Liver (tissue), 9 donors: ENCODE measurements around the gene UTS2R. TPM values are rescaled to one million over a fixed set of nuclear protein-coding genes. Genes with fewer than 3 reads are reported as not detected.

ENCODE experiments used
- DNase-seq: peaks from one replicate; pipeline ENCODE4 v3.0.0-alpha.2; 2017; ENCODE audit warnings: low spot score
- H3K27ac ChIP-seq, 2 donors: one replicate each; pipeline ENCODE4 v1.7.0; 2013; ENCODE audit warnings: inconsistent platforms in 2 of 2, low read length in 2 of 2, control low read depth in 1 of 2, low read depth in 1 of 2, mild to moderate bottlenecking in 1 of 2
- H3K27me3 ChIP-seq, 4 donors: one replicate each; pipeline versions ENCODE4 v1.6.1 to v1.7.0; 2013; ENCODE audit warnings: low read length in 3 of 4, inconsistent platforms in 1 of 4, mild to moderate bottlenecking in 1 of 4, moderate library complexity in 1 of 4; ENCODE audit not compliant: control insufficient read depth in 4 of 4, insufficient read depth in 4 of 4
- H3K36me3 ChIP-seq, 4 donors: one replicate each; pipeline versions ENCODE4 v1.6.1 to v1.7.0; 2013; ENCODE audit warnings: low read length in 3 of 4, mild to moderate bottlenecking in 3 of 4, low read depth in 1 of 4, moderate library complexity in 1 of 4; ENCODE audit not compliant: control insufficient read depth in 4 of 4, insufficient read depth in 3 of 4
- H3K4me1 ChIP-seq, 4 donors: one replicate each; pipeline versions ENCODE4 v1.6.1 to v1.7.0; 2013; ENCODE audit warnings: low read length in 3 of 4, mild to moderate bottlenecking in 3 of 4, moderate library complexity in 1 of 4; ENCODE audit not compliant: control insufficient read depth in 4 of 4, insufficient read depth in 4 of 4
- H3K4me3 ChIP-seq, 3 donors: one replicate each; pipeline versions ENCODE4 v1.6.1 to v1.7.0; 2013; ENCODE audit warnings: low read length in 3 of 3, control low read depth in 1 of 3, low read depth in 1 of 3, mild to moderate bottlenecking in 1 of 3
- H3K9ac ChIP-seq, 2 donors: one replicate each; pipeline ENCODE4 v1.7.0; 2013; ENCODE audit warnings: low read length in 2 of 2, mild to moderate bottlenecking in 2 of 2, moderate library complexity in 2 of 2, control low read depth in 1 of 2, low read depth in 1 of 2
- H3K9me3 ChIP-seq, 4 donors: one replicate each; pipeline versions ENCODE4 v1.6.1 to v1.7.0; 2013; ENCODE audit warnings: low read length in 3 of 4; ENCODE audit not compliant: control insufficient read depth in 4 of 4
- ATF3 ChIP-seq: IDR thresholded peaks from 2 replicates; pipeline ENCODE4 v1.6.1; 2016; ENCODE audit warnings: antibody characterized with exemption
- CTCF ChIP-seq: fragments of 150-350 bp; IDR thresholded peaks from 2 replicates; pipeline ENCODE4 v1.5.1; 2017; ENCODE audit warnings: improper control_type of control experiment, low read depth, low read length; ENCODE audit not compliant: missing input control
- EGR1 ChIP-seq, 2 donors: IDR thresholded peaks; 2 replicates each; pipeline ENCODE4 v1.6.1; 2016 to 2018; ENCODE audit warnings: antibody characterized with exemption in 2 of 2, low read depth in 2 of 2
- FOXA1 ChIP-seq: IDR thresholded peaks from 2 replicates; pipeline ENCODE4 v1.6.1; 2016; ENCODE audit warnings: antibody characterized with exemption
- FOXA2 ChIP-seq: IDR thresholded peaks from 2 replicates; pipeline ENCODE4 v1.6.1; 2016; ENCODE audit warnings: antibody characterized with exemption
- GABPA ChIP-seq, 2 donors: IDR thresholded peaks in 1 of 2; conservative IDR thresholded peaks in 1 of 2; 2 replicates each; pipeline ENCODE4 v1.6.1; 2016; ENCODE audit warnings: antibody characterized with exemption in 2 of 2, mild to moderate bottlenecking in 1 of 2, moderate library complexity in 1 of 2
- HNF4A ChIP-seq, 2 donors: conservative IDR thresholded peaks; 2 replicates each; pipeline ENCODE4 v1.6.1; 2016; ENCODE audit warnings: antibody characterized with exemption in 2 of 2, mild to moderate bottlenecking in 2 of 2
- HNF4G ChIP-seq: IDR thresholded peaks from 2 replicates; pipeline ENCODE4 v1.6.1; 2016; ENCODE audit warnings: antibody characterized with exemption
- JUND ChIP-seq, 2 donors: IDR thresholded peaks; 2 replicates each; pipeline ENCODE4 v1.6.1; 2016; ENCODE audit warnings: antibody characterized with exemption in 2 of 2
- MAX ChIP-seq: IDR thresholded peaks from 2 replicates; pipeline ENCODE4 v1.6.1; 2016; ENCODE audit warnings: antibody characterized with exemption
- NR2F2 ChIP-seq: IDR thresholded peaks from 2 replicates; pipeline ENCODE4 v1.6.1; 2016; ENCODE audit warnings: antibody characterized with exemption
- RAD21 ChIP-seq, 2 donors: IDR thresholded peaks; 2 replicates each; pipeline ENCODE4 v1.6.1; 2016; ENCODE audit warnings: antibody characterized with exemption in 2 of 2, mild to moderate bottlenecking in 2 of 2
- REST ChIP-seq: IDR thresholded peaks from 2 replicates; pipeline ENCODE4 v1.6.1; 2016; ENCODE audit warnings: antibody characterized with exemption, mild to moderate bottlenecking
- RXRA ChIP-seq, 2 donors: IDR thresholded peaks; 2 replicates each; pipeline ENCODE4 v1.6.1; 2017 to 2018; ENCODE audit warnings: antibody characterized with exemption in 2 of 2, mild to moderate bottlenecking in 1 of 2
- SP1 ChIP-seq: IDR thresholded peaks from 2 replicates; pipeline ENCODE4 v1.6.1; 2018; ENCODE audit warnings: antibody characterized with exemption, mild to moderate bottlenecking
- TAF1 ChIP-seq: conservative IDR thresholded peaks from 2 replicates; pipeline ENCODE4 v1.6.1; 2016; ENCODE audit warnings: antibody characterized with exemption, mild to moderate bottlenecking
- YY1 ChIP-seq: IDR thresholded peaks from 2 replicates; pipeline ENCODE4 v1.6.1; 2016; ENCODE audit warnings: antibody characterized with exemption, mild to moderate bottlenecking
- ZBTB33 ChIP-seq: IDR thresholded peaks from 2 replicates; pipeline ENCODE4 v1.6.1; 2016; ENCODE audit warnings: antibody characterized with exemption
- WGBS: extraction: QIAGEN DNeasy Blood & Tissue Kit; methylation state at CpG from one replicate; pipeline ENCODE4 v1.1.7; 2013; 5-methylcytosine and 5-hydroxymethylcytosine counted together
- polyA plus RNA-seq, 2 donors: library from polyadenylated mRNA; stranded (reverse) in 1 of 2; unstranded in 1 of 2; fragments of 200-250 nt in 1 of 2; fragments of >200 nt in 1 of 2; fragmentation: Nextera tagmentation in 1 of 2; extraction: Ambion mirVana in 1 of 2; gene quantifications; one replicate each; pipeline versions ENCODE4 v1.2.1 to v1.2.3, GENCODE V29; 2013 to 2015
- total RNA-seq, 2 donors: library from RNA; depleted of rRNA; stranded (reverse); fragments of >200 nt; gene quantifications; one replicate each; pipeline ENCODE4 v1.2.3, GENCODE V29; 2014
- donor health status: healthy.
- donor health status: healthy.
- donor health status: healthy.
- donor health status: healthy.
- donor health status: healthy.

The UTS2R gene
- total and polyA plus RNA-seq, 4 donors: not detected

- no peak for DNase-seq
- Histone ChIP-seq H3K9ac (no peak overlapping the region), H3K36me3 (no peaks in the 10 kb centered on the region), H3K9me3 (no peaks in the 10 kb centered on the region), H3K4me1 (peaks cover 0 to 3% (median 0%) of the 10 kb centered on the region in 4 donors), H3K27ac (no peak overlapping the region), H3K27me3 (peaks cover 0 to 3% (median 0%) of the 10 kb centered on the region in 4 donors), H3K4me3 (no peak overlapping the region)
- 91% methylated on average over 6 of the region's 6 CpGs for WGBS
- TF ChIP-seq HNF4A (conservative IDR thresholded peaks at IDR 0.05) (no peak), TAF1 (no peak), HNF4G (no peak), MAX (no peak), EGR1 (IDR thresholded peaks at IDR 0.05; ENCODE audit: low read depth in 2 of 2) (no peak), FOXA2 (no peak), RXRA (IDR thresholded peaks at IDR 0.05) (no peak), RAD21 (IDR thresholded peaks at IDR 0.05) (no peak), NR2F2 (no peak), SP1 (no peak), CTCF (no peak), FOXA1 (no peak), GABPA (IDR thresholded peaks at IDR 0.05 in 1 of 2, conservative IDR thresholded peaks at IDR 0.05 in 1 of 2) (no peak), ZBTB33 (no peak), JUND (IDR thresholded peaks at IDR 0.05) (no peak), YY1 (no peak), ATF3 (no peak), REST (no peak)
Measured at GRCh38 chr17:82361885-82362633, 9.5 kb upstream of the UTS2R start.
